GM21825 (cell line): ENCODE results near the gene AP2M1.
"Not testable (repeated sequence)": the region's sequence is repeated elsewhere in the genome, so short reads cannot be mapped to it uniquely, and the experiment has no call there.

Experiments used
- ATAC-seq: cut with Tn5 transposase; IDR thresholded peaks from one replicate; pipeline ENCODE4 v1.9.1; 2021; ENCODE audit warnings: mild to moderate bottlenecking, moderate library complexity; ENCODE audit not compliant: unreplicated experiment

Gene AP2M1

DNA sequence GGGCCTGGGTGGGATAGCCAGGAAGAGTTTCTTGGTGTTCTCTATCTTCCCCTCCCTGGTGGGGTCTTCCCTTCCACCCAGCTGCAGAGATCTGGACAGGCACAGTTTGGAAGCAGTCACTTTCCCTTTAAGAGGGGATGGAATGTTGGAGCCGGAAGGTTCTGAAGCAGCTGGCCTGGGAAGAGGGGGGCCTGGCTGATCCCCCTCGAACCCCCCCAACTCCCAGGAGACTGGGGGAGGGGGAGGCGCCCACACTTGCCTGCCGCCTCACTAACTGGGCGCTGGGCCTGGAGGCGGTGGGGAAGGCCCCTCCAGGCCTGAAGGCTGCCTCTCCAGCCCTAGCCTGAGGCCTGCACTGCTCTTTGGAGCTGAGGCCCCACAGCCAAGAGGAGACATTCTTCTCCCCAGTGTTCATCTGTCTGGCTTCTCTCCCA is 18.1 kb upstream of the AP2M1 start:
- no peak for ATAC-seq

DNA sequence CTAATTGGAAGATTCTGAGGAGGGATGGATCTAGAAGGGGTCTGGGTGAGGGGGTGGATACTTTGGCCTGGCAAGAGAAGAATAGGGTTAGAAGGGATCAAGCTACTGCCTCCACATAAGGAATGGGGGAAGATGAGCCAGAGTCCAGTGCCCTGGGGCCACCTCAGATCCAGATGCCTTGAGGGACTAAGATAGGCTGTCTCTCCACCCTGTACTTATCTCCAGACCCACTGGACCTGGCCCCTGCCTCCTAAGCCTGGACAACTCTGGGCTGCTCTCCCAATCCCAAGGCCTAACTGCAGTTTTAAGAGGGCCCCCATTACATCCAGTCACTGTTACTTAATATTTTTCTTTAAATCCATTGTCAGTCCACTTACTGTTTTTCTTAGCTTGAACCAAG is 17.4 kb upstream of the AP2M1 start:
- ATAC-seq: no peak

- no peak for ATAC-seq
These were observed 16.3 kb upstream of the AP2M1 start for GRCh38 chr3:184158404-184158803.

DNA sequence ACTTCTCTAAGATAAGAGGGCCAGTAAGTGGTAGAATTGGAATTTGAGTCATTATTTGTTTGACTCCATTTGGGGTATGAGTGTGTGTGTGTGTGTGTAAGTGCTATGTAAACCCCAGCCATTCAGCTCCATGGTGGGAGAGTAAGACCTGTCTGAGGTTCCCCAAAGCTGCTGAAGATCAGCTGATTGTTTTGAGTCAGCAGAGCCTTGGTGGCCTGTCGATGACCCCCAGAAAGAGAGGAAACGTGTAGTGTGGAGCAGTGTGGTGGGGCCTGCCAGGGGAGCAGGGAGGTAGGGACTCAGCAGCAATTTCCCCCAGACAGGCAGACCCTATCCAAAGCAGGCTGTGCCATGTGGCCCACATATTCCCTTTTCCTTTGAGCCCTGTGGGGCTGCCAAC is 14.2 kb upstream of the AP2M1 start:
- ATAC-seq: no peak

GRCh38 chr3:184162571-184163070 is 12.0 kb upstream of the AP2M1 start:
- ATAC-seq: not testable (repeated sequence)

DNA sequence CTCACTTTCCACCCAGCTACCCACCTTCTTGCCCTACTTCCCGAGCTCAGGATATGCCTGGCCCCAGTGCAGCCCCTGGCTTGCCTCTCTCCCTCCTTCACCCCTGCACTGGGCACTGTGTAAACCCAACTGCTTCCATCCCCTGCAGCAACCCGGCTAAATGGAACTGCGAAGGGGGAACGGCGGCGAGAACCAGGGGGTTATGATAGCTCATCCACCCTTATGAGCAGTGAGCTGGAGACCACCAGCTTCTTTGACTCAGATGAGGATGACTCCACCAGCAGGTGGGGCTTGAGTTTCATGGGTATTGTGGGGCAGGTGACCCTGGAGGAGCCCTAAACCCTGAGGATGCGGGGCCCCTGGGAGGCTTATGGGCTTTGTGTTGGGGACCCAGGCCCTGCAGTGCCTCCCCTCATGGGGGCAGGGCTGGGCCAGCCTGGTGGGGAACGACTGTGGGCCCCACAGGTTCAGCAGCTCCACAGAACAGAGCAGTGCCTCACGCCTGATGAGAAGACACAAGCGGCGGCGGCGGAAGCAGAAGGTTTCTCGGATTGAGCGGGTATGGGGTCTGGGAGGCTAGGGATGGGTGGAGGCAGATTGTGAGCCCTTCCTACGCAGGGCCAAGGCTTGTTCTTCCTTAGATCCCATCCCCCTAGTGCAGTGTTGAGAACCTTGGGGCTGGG is 9.9 kb upstream of the AP2M1 start:
- ATAC-seq: no peak

DNA sequence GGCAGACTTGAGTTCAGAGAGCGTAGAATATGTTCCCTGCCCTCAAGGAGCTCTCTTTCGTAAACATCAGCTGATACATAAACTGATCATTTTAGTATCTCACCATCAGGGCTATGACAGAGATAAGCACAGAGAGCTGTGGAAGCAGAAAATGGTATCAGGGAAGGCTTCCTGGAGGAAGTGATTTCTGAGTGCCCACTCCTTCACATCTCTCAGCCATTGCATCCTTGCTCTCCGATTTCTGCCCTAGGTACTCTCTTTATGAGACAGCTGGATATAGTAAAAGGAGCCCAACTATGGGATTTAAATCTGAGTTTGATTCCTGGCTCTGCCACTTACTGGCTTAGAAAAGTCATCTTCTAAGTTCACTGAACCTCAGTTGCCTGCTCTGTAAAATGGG is 9.1 kb upstream of the AP2M1 start:
- ATAC-seq: no peak

DNA sequence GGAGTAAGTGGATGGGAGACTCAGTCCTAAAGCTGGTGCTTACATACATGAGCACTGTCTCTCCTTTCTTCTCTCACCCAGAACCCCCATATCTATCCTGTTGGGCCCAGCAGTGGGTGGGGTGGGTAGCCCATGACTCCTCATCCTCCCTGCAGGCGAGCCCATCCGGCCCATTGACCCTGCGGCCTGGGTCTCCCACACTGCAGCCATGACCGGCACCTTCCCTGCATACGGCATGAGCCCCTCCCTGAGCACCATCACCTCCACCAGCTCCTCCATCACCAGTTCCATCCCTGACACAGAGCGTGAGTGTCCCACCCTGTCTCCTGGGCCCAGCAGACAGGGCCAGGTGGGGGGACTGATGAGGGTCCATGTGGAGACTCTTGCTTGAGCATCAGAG is 8.0 kb upstream of the AP2M1 start:
- ATAC-seq: no peak

DNA sequence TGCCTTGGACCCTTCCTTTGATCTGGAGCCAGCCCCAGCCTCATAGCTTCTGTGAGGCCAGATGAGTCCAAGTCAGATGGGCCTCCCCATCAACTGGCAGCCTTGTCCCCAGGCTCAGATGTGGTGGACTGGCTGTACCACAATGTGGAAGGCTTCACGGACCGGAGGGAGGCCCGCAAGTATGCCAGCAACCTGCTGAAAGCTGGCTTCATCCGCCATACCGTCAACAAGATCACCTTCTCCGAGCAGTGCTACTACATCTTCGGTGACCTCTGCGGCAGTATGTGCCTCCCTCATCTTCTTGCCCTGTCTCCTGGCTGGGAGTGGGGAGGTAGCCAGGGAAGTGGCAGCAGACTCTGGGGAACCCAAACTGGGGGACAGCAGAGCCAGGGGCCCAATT is 6.9 kb upstream of the AP2M1 start:
- no peak for ATAC-seq

GRCh38 chr3:184168363-184169120 is 6.1 kb upstream of the AP2M1 start:
- ATAC-seq: no peak

GRCh38 chr3:184169896-184170875 is 4.5 kb upstream of the AP2M1 start:
- no peak for ATAC-seq

DNA sequence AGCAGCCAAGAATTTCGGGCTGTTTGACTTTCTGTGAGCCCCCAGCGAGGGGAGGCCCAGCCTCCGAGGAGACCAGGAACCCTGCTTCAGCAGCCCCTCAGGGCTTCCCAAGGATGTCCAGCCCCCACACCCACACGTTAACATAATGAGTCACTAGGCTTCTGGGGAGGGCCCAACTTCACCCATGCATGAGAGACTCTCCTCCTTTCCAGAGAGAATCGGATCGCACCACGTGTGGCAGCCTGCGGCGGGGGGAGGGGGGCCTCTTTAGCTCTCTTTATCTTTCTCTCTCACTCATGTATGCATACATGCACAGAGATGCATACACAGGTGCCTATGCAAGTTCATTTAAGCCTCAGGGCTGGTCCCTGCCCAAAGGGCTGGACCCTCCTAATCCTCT is 3.1 kb upstream of the AP2M1 start:
- no peak for ATAC-seq

DNA sequence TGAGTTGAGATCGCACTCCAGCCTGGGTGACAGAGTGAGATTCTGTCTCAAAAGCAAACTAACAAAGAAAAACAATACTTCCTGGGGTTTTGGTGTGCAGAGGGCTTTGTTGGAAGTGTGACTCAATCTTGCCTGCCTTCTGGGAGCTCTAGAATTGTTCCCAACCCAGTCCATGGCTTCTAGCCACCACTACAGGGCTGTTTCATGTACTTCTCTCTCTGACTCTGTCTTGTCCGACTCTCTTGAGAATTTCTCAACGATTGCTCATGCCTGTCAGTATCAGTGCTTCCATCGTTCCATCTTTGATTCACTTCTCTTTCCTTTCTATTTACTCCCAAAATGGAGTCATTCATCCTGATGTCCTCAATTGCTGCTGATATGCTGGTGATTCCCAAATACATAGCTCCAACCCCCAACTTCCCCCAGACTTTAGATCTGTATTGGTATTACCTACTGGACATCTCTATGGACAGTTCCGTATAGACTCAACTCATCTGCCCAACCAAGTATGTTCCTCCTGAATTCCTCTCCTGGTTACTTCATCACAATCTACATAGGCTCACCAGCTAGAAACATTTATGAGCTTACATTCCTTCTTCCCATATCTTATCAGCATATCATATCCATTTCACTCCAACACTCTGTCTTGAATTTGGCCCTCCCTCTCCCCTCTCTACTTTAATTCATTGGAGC is 1.8 kb upstream of the AP2M1 start:
- no peak for ATAC-seq

DNA sequence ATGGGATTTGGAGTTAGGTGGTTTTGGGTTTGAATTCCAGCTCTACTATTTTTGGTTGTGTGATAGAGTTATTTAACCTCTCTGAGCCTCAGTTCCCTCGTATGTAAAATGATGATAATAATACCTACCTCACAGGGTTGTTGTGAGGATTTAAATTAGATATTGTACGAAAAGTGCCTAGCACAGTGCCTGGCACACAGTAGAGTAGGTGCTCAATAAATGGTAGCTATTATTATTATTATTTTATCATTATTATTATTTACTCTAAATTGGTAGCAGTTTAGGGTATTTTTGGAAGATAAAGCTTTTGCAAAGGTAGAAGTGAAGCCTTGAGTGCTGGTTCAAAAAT is 1.3 kb upstream of the AP2M1 start:
- no peak for ATAC-seq

DNA sequence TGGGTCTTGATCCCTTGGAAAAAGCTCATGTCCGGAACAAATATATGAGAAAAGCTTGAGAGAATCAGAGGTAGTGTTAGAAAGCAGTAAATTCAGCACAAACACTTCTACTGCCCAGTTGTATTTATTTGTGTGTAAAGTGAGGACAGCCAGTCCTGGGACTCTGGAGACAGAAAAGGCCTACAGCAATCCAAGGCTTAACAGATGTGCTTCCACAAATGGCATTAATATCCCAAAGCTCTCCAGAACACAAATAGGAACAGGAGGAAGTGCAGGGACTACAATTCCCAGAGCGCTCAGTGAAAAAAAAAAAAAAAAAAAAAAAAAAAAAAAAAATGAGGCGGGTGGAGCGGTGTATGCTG is 390 bp upstream of the AP2M1 start:
- ATAC-seq: no peak

GRCh38 chr3:184175506-184175905 is 851 bp downstream of the AP2M1 start:
- no peak for ATAC-seq

DNA sequence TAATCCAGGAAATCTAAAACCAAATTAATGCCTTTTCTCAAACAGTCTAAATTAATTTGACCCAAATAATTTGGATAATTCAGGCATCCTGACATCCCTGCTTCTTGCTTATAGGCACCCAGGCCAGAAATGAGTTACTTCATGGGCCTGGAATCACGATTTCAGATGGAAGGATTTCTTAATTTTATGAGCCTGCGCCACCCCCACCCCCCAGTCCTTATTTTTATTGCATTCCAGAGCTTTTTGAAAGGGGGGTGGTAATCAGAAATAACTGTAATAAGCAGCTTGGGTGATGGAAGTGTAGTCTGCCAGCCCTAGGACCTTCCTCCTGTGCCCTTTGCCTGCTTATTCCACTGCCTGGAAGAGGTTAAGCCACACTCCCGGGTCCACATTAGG is 1.3 kb downstream of the AP2M1 start:
- ATAC-seq: no peak

- no peak for ATAC-seq
These were observed 2.0 kb downstream of the AP2M1 start for GRCh38 chr3:184176377-184177330.

GRCh38 chr3:184177331-184177731 is 2.7 kb downstream of the AP2M1 start:
- ATAC-seq: no peak
